Mucosa of stomach (tissue), 1 donor: Measurements from ENCODE around the gene SH3PXD2B.
"Not testable (repeated sequence)": the region's sequence is repeated elsewhere in the genome, so short reads cannot be mapped to it uniquely, and the experiment has no call there.

Experiments used
- H3K27me3 ChIP-seq: one replicate; pipeline ENCODE4 v1.7.0; 2013; ENCODE audit warnings: mild to moderate bottlenecking, low read length; ENCODE audit not compliant: control insufficient read depth, insufficient read depth
- H3K36me3 ChIP-seq: one replicate; pipeline ENCODE4 v1.7.0; 2013; ENCODE audit warnings: low read length; ENCODE audit not compliant: control insufficient read depth, insufficient read depth
- H3K4me1 ChIP-seq: one replicate; pipeline ENCODE4 v1.7.0; 2013; ENCODE audit warnings: mild to moderate bottlenecking, low read length; ENCODE audit not compliant: control insufficient read depth, insufficient read depth
- H3K4me3 ChIP-seq: one replicate; pipeline ENCODE4 v1.7.0; 2013; ENCODE audit warnings: low read length
- H3K9ac ChIP-seq: one replicate; pipeline ENCODE4 v1.7.0; 2013; ENCODE audit warnings: mild to moderate bottlenecking, low read length, moderate library complexity
- H3K9me3 ChIP-seq: one replicate; pipeline ENCODE4 v1.7.0; 2013; ENCODE audit warnings: mild to moderate bottlenecking, low read length, moderate library complexity; ENCODE audit not compliant: control insufficient read depth
- donor health status: Pancreatic carcinoma.

Gene SH3PXD2B

GRCh38 chr5:172373680-172374079 lies 80.6 kb downstream of the SH3PXD2B start:
- Histone ChIP-seq H3K36me3 (no peaks in the 10 kb centered on the region), H3K9ac (no peak overlapping the region), H3K27me3 (no peaks in the 10 kb centered on the region), H3K9me3 (no peaks in the 10 kb centered on the region), H3K4me1 (no peaks in the 10 kb centered on the region), H3K4me3 (no peak overlapping the region)

- Histone ChIP-seq H3K36me3 (no peaks in the 10 kb centered on the region), H3K9me3 (no peaks in the 10 kb centered on the region), H3K27me3 (no peaks in the 10 kb centered on the region), H3K9ac (no peak overlapping the region), H3K4me3 (no peak overlapping the region), H3K4me1 (no peaks in the 10 kb centered on the region)
Observed at GRCh38 chr5:172371684-172372083, 82.6 kb downstream of the SH3PXD2B start.

GRCh38 chr5:172370648-172371545 lies 83.4 kb downstream of the SH3PXD2B start:
- Histone ChIP-seq H3K4me1 (no peaks in the 10 kb centered on the region), H3K27me3 (no peaks in the 10 kb centered on the region), H3K9ac (no peak overlapping the region), H3K36me3 (no peaks in the 10 kb centered on the region), H3K4me3 (no peak overlapping the region), H3K9me3 (no peaks in the 10 kb centered on the region)

- Histone ChIP-seq H3K36me3 (no peaks in the 10 kb centered on the region), H3K9ac (no peak overlapping the region), H3K4me1 (no peaks in the 10 kb centered on the region), H3K27me3 (no peaks in the 10 kb centered on the region), H3K9me3 (no peaks in the 10 kb centered on the region), H3K4me3 (no peak overlapping the region)
Observed at GRCh38 chr5:172370237-172370640, 84.1 kb downstream of the SH3PXD2B start.

GRCh38 chr5:172368699-172369098 lies 85.6 kb downstream of the SH3PXD2B start:
- H3K4me3 ChIP-seq, H3K27me3 ChIP-seq, H3K9me3 ChIP-seq, H3K4me1 ChIP-seq, H3K9ac ChIP-seq, H3K36me3 ChIP-seq: not testable (repeated sequence)

GRCh38 chr5:172365948-172366608 lies 88.2 kb downstream of the SH3PXD2B start:
- H3K36me3 ChIP-seq, result no peaks in the 10 kb centered on the region
- H3K4me3 ChIP-seq, result no peak overlapping the region
- H3K27me3 ChIP-seq, result no peaks in the 10 kb centered on the region
- H3K9ac ChIP-seq, result no peak overlapping the region
- no peaks in the 10 kb centered on the region for H3K4me1 ChIP-seq
- no peaks in the 10 kb centered on the region for H3K9me3 ChIP-seq

- Histone ChIP-seq H3K4me3 (no peak overlapping the region), H3K27me3 (no peaks in the 10 kb centered on the region), H3K36me3 (no peaks in the 10 kb centered on the region), H3K4me1 (no peaks in the 10 kb centered on the region), H3K9ac (no peak overlapping the region), H3K9me3 (no peaks in the 10 kb centered on the region)
Observed at GRCh38 chr5:172364773-172365172, 89.6 kb downstream of the SH3PXD2B start.

GRCh38 chr5:172362755-172363154 lies 91.6 kb downstream of the SH3PXD2B start:
- no peak overlapping the region for H3K9ac ChIP-seq
- no peak overlapping the region for H3K4me3 ChIP-seq
- H3K27me3 ChIP-seq, result no peaks in the 10 kb centered on the region
- H3K9me3 ChIP-seq, result no peaks in the 10 kb centered on the region
- peaks cover 4% of the 10 kb centered on the region for H3K36me3 ChIP-seq
- no peaks in the 10 kb centered on the region for H3K4me1 ChIP-seq

GRCh38 chr5:172361566-172362238 lies 92.6 kb downstream of the SH3PXD2B start:
- peaks cover 4% of the 10 kb centered on the region for H3K36me3 ChIP-seq
- H3K27me3 ChIP-seq, result no peaks in the 10 kb centered on the region
- H3K4me1 ChIP-seq, result no peaks in the 10 kb centered on the region
- no peak overlapping the region for H3K9ac ChIP-seq
- H3K9me3 ChIP-seq, result no peaks in the 10 kb centered on the region
- no peak overlapping the region for H3K4me3 ChIP-seq

GRCh38 chr5:172358345-172358744 lies 96.0 kb downstream of the SH3PXD2B start:
- peaks cover 20% of the 10 kb centered on the region for H3K4me1 ChIP-seq
- no peak overlapping the region for H3K9ac ChIP-seq
- no peaks in the 10 kb centered on the region for H3K27me3 ChIP-seq
- no peak overlapping the region for H3K4me3 ChIP-seq
- no peaks in the 10 kb centered on the region for H3K9me3 ChIP-seq
- peaks cover 4% of the 10 kb centered on the region for H3K36me3 ChIP-seq

GRCh38 chr5:172356527-172356926 lies 97.8 kb downstream of the SH3PXD2B start:
- peaks cover 4% of the 10 kb centered on the region for H3K36me3 ChIP-seq
- H3K27me3 ChIP-seq, result no peaks in the 10 kb centered on the region
- H3K4me3 ChIP-seq, result no peak overlapping the region
- H3K9me3 ChIP-seq, result no peaks in the 10 kb centered on the region
- H3K4me1 ChIP-seq, result peaks cover 20% of the 10 kb centered on the region
- H3K9ac ChIP-seq, result no peak overlapping the region

GRCh38 chr5:172356047-172356446 lies 98.3 kb downstream of the SH3PXD2B start:
- H3K27me3 ChIP-seq, result no peaks in the 10 kb centered on the region
- peaks cover 4% of the 10 kb centered on the region for H3K36me3 ChIP-seq
- H3K9ac ChIP-seq, result no peak overlapping the region
- no peak overlapping the region for H3K4me3 ChIP-seq
- H3K9me3 ChIP-seq, result no peaks in the 10 kb centered on the region
- H3K4me1 ChIP-seq, result peaks cover 20% of the 10 kb centered on the region
